Stomach smooth muscle (tissue), 2 donors: Measurements from ENCODE around the gene ZNF775.

Source experiments
- H3K27ac ChIP-seq: one replicate; pipeline ENCODE4 v1.7.0; 2013; ENCODE audit warnings: mild to moderate bottlenecking, low read length, inconsistent platforms
- H3K27me3 ChIP-seq, 2 donors: one replicate each; pipeline ENCODE4 v1.7.0; 2013; ENCODE audit warnings: low read length in 2 of 2; ENCODE audit not compliant: insufficient read depth in 2 of 2, control insufficient read depth in 1 of 2
- H3K36me3 ChIP-seq, 2 donors: one replicate each; pipeline ENCODE4 v1.7.0; 2013; ENCODE audit warnings: low read length in 2 of 2; ENCODE audit not compliant: control insufficient read depth in 2 of 2, insufficient read depth in 2 of 2
- H3K4me1 ChIP-seq: one replicate; pipeline ENCODE4 v1.7.0; 2013; ENCODE audit warnings: low read length; ENCODE audit not compliant: control insufficient read depth, insufficient read depth
- H3K4me3 ChIP-seq, 2 donors: one replicate each; pipeline ENCODE4 v1.7.0; 2013; ENCODE audit warnings: low read length in 2 of 2
- H3K9ac ChIP-seq, 2 donors: one replicate each; pipeline ENCODE4 v1.7.0; 2013; ENCODE audit warnings: low read length in 2 of 2, mild to moderate bottlenecking in 1 of 2
- H3K9me3 ChIP-seq, 2 donors: one replicate each; pipeline ENCODE4 v1.7.0; 2013; ENCODE audit warnings: low read length in 2 of 2; ENCODE audit not compliant: control insufficient read depth in 2 of 2
- donor health status: healthy.
- donor health status: Pancreatic carcinoma.

The ZNF775 gene

DNA sequence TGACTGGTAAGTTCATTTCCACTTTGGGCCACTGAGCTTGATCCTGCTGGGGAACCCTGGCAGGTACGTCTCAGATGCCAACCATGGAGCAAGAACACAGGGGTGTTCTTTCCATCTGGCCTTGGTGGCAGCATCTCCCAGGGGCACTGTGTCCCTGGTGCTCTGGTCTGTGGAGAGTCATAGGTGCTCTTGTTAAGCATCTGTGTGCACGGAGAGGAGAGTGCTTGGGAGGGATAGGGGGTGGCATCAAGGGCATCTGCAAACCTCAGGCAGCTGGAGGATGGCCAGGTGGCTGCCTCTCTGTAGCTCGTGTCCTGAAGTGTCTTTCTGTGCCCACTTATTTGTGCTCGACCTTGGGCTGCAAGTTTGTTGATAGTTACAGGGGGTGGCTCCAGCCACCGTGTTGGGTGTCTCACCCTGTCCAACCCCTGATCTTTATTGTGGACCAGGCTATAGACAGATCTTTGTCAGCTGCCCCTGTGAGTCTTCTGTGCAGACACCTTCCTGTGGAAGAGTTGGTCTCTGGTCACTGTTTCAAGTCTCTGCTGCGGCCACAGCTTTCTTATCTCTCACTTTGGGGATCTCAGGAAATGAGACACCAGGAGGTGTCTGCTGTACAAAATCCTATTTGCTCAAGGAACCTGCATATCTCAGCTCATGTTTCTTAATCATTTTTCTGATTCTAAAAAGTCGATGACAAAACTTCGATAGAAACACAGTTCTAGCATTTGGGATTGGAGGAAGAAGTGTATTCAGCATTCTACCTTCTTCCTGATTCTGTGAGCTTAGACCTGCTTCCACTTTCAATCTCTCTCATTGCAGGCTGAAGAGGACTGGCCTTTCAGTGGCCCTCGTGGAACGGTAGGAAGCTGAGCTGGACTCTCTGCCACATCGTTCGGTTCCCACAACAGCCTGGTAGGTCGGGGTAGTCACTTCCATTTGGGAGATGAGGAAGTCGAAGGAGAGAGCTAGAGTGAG, 54.1 kb downstream of the ZNF775 start:
- H3K36me3 ChIP-seq, result no peaks in the 10 kb centered on the region
- H3K4me1 ChIP-seq, result peaks cover 22% of the 10 kb centered on the region
- no peak overlapping the region for H3K9ac ChIP-seq
- H3K27me3 ChIP-seq, result no peaks in the 10 kb centered on the region
- H3K9me3 ChIP-seq, result no peaks in the 10 kb centered on the region
- no peak overlapping the region for H3K27ac ChIP-seq
- no peak overlapping the region for H3K4me3 ChIP-seq

DNA sequence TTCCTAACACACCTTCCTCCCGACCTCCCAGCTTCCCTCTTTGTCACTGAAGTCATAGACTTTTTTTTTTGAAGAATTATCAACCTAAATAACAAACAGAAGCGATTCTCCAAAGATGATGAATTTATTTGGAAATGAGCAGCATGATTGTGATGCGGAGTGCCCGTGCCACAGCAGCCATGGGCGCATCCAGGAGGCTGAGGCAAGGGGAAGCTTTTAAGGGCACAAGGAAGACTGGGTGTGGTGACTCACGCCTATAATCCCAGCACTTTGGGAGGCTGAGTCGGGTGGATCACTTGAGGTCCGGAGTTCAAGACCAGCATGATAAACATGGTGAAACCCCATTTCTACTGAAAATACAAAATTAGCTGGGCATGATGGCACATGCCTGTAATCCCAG, 55.1 kb downstream of the ZNF775 start:
- Histone ChIP-seq H3K27ac (no peak overlapping the region), H3K4me1 (peaks cover 14% of the 10 kb centered on the region), H3K36me3 (no peaks in the 10 kb centered on the region), H3K9me3 (no peaks in the 10 kb centered on the region), H3K4me3 (no peak overlapping the region), H3K27me3 (no peaks in the 10 kb centered on the region), H3K9ac (no peak overlapping the region)

- no peaks in the 10 kb centered on the region for H3K36me3 ChIP-seq
- no peaks in the 10 kb centered on the region for H3K9me3 ChIP-seq
- no peak overlapping the region for H3K27ac ChIP-seq
- no peaks in the 10 kb centered on the region for H3K27me3 ChIP-seq
- H3K9ac ChIP-seq, result no peak overlapping the region
- peaks cover 12% of the 10 kb centered on the region for H3K4me1 ChIP-seq
- no peak overlapping the region for H3K4me3 ChIP-seq
Observed at GRCh38 chr7:150435047-150435389, 55.9 kb downstream of the ZNF775 start.

GRCh38 chr7:150435390-150436073, 56.4 kb downstream of the ZNF775 start:
- H3K4me1 ChIP-seq, result peaks cover 7% of the 10 kb centered on the region
- H3K36me3 ChIP-seq, result no peaks in the 10 kb centered on the region
- no peak overlapping the region for H3K9ac ChIP-seq
- H3K27ac ChIP-seq, result no peak overlapping the region
- H3K4me3 ChIP-seq, result no peak overlapping the region
- no peaks in the 10 kb centered on the region for H3K9me3 ChIP-seq
- H3K27me3 ChIP-seq, result no peaks in the 10 kb centered on the region

- Histone ChIP-seq H3K9me3 (peaks cover 0 to 9% of the 10 kb centered on the region in 2 donors), H3K4me1 (no peaks in the 10 kb centered on the region), H3K4me3 (no peak overlapping the region), H3K9ac (no peak overlapping the region), H3K36me3 (no peaks in the 10 kb centered on the region), H3K27ac (no peak overlapping the region), H3K27me3 (no peaks in the 10 kb centered on the region)
Observed at GRCh38 chr7:150439967-150440366, 60.8 kb downstream of the ZNF775 start.

GRCh38 chr7:150441524-150441923, 62.4 kb downstream of the ZNF775 start:
- no peak overlapping the region for H3K4me3 ChIP-seq
- no peak overlapping the region for H3K27ac ChIP-seq
- H3K4me1 ChIP-seq, result no peaks in the 10 kb centered on the region
- H3K9ac ChIP-seq, result no peak overlapping the region
- H3K9me3 ChIP-seq, result peaks cover 0 to 9% of the 10 kb centered on the region in 2 donors
- H3K27me3 ChIP-seq, result no peaks in the 10 kb centered on the region
- no peaks in the 10 kb centered on the region for H3K36me3 ChIP-seq

GRCh38 chr7:150442811-150443210, 63.7 kb downstream of the ZNF775 start:
- H3K27ac ChIP-seq, result no peak overlapping the region
- no peaks in the 10 kb centered on the region for H3K4me1 ChIP-seq
- H3K9me3 ChIP-seq, result peaks cover 0 to 9% of the 10 kb centered on the region in 2 donors
- no peak overlapping the region for H3K4me3 ChIP-seq
- H3K36me3 ChIP-seq, result no peaks in the 10 kb centered on the region
- H3K27me3 ChIP-seq, result no peaks in the 10 kb centered on the region
- no peak overlapping the region for H3K9ac ChIP-seq

- H3K27ac ChIP-seq, result no peak overlapping the region
- H3K9me3 ChIP-seq, result peaks cover 0 to 9% of the 10 kb centered on the region in 2 donors
- no peaks in the 10 kb centered on the region for H3K36me3 ChIP-seq
- H3K9ac ChIP-seq, result no peak overlapping the region
- no peaks in the 10 kb centered on the region for H3K4me1 ChIP-seq
- no peak overlapping the region for H3K4me3 ChIP-seq
- no peaks in the 10 kb centered on the region for H3K27me3 ChIP-seq
Observed at GRCh38 chr7:150443793-150444540, 64.8 kb downstream of the ZNF775 start.

DNA sequence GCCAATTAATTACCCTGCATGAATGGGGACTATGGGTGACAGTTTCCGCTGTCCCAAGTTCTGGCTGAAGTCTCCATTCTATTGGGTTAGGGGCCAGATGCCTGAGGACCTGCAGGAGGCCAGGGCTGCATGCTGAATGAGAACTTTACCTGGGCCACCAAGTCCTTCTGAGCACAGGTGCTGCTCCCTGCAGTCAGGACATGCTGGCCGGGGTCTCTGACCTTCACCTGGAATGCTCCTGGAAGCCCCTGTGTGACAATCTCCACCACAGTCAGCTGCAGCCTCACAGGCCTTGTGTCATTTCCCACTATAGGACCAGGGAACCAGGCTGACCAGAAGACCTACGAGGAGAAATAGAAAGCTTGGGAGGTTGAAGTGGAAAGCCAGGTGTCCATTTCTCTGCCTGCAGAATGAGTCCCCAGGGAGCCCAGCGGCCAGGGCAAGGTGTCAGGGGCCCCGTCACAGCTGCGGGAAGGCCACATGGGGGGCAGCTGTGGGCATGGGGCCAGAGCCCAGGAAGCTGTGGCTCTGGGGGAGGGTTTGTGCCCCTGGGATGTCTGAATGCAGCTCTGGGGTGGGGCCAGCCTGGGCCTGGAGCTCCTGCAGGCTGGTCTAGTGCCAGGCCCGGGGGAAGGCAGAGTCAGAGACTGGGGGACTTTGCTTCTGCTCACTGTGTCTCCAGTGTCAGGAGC, 65.7 kb downstream of the ZNF775 start:
- H3K27me3 ChIP-seq, result no peaks in the 10 kb centered on the region
- H3K4me3 ChIP-seq, result no peak overlapping the region
- H3K36me3 ChIP-seq, result no peaks in the 10 kb centered on the region
- H3K9me3 ChIP-seq, result peaks cover 0 to 9% of the 10 kb centered on the region in 2 donors
- no peak overlapping the region for H3K9ac ChIP-seq
- H3K4me1 ChIP-seq, result peaks cover 6% of the 10 kb centered on the region
- no peak overlapping the region for H3K27ac ChIP-seq

DNA sequence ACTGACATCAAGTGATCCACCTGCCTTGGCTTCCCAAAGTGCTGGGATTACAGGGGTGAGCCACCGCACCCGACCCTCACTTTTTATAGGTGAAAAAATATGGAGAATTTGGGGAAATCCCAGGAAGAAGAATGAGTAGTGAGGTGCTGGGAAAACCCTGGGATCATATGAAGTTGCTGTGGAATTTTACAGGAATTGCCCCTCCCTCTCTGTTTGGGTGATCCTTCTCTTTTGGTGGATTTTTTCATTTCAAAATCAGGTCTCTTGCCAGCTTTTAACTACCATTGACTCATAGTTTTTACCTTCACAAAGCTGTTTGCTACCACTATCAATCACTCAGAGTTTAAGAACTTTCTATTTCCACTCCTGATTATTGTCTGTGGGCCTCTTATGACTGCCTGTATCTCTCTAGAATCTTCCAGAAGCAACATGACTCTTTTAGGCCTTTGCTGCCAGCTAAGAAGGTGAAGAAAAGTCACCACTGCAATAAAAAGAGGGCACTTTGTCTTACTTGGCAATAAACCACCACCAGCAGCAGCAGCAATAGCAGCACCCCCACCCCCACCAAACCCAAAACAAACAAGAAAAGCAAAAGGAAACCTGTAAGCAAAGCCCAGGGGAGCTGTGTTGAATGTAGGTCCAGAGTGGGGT, 67.3 kb downstream of the ZNF775 start:
- no peaks in the 10 kb centered on the region for H3K36me3 ChIP-seq
- peaks cover 0 to 4% of the 10 kb centered on the region in 2 donors for H3K27me3 ChIP-seq
- H3K27ac ChIP-seq, result no peak overlapping the region
- H3K4me1 ChIP-seq, result peaks cover 6% of the 10 kb centered on the region
- no peak overlapping the region for H3K9ac ChIP-seq
- peaks cover 0 to 9% of the 10 kb centered on the region in 2 donors for H3K9me3 ChIP-seq
- H3K4me3 ChIP-seq, result no peak overlapping the region
